GM21515 (cell line): ENCODE results near the gene SH3BP5.

Source experiments
- ATAC-seq: cut with Tn5 transposase; IDR thresholded peaks from one replicate; pipeline ENCODE4 v1.9.1; 2021; ENCODE audit not compliant: unreplicated experiment

Gene SH3BP5

DNA sequence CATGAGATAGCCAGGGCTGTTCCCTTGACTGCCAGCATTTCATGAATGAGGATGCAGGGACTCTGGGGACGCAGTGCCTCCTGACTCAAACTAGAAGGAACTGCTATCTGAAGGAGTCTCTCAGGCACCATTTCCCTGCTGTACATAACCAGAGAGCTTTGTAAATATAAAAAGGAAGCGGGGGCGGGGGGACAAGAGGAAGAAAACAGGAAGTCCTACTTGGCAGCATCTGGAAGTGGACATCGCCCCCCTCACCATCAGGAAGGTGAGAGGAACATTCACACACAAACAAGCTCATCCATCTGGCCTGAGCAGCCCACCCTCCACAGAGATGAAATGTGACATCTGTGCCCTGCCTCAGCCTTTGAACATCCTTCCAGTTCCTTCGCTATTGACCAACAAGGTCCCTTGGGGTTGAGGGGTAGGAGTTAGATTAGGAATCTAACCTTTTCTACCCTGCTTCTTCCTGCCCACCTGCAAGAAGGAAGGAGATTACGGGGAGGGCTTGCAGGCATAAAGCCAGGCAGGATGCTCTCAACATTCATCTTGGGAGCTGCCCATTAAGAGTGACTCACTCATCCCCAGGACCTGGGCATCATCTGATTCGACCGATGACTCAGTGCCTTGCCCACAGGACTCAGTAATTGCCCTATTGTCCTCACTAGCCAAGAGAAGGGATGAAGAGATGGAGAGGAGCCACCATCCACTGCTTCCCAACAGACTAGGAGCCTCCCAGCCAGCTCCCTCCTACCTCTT is 31.9 kb downstream of the SH3BP5 start:
- ATAC-seq = no peak

DNA sequence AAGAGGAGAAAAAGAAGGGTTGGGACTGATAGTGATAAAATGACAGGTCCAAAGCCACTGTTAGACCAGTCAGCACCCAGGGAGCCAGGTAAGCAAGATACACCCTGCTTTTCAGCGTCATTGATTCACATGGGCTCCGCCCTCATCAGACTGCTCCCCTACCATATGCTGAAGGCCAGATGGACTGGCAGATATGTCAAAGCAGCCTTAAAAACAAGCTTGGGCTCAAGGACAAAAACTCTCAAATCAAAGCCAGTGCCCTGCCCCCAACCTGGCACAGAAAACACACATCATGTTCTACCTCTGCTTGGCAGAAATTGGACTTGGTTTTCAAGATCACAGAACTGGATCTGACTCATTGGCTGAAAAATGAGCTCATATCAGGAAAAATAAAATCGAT is 33.4 kb downstream of the SH3BP5 start:
- no peak for ATAC-seq

DNA sequence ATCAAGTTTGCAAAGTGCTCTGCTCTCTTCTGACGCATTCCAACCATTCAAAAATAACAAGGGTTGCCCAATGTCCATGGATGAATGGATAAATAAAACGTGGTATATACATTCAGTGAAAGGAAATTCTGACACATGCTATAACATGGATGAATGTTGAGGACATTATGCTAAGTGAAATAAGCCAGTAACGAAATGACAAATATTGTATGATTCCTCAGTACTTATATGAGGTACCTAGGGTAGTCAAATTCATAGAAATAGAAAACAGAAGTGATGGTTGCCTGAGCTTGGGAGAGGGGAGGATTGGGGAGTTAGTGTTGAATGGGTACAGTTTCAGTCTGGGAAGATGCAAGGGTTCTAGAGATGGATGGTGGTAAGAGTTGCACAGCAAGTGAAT is 33.9 kb downstream of the SH3BP5 start:
- ATAC-seq = no peak

DNA sequence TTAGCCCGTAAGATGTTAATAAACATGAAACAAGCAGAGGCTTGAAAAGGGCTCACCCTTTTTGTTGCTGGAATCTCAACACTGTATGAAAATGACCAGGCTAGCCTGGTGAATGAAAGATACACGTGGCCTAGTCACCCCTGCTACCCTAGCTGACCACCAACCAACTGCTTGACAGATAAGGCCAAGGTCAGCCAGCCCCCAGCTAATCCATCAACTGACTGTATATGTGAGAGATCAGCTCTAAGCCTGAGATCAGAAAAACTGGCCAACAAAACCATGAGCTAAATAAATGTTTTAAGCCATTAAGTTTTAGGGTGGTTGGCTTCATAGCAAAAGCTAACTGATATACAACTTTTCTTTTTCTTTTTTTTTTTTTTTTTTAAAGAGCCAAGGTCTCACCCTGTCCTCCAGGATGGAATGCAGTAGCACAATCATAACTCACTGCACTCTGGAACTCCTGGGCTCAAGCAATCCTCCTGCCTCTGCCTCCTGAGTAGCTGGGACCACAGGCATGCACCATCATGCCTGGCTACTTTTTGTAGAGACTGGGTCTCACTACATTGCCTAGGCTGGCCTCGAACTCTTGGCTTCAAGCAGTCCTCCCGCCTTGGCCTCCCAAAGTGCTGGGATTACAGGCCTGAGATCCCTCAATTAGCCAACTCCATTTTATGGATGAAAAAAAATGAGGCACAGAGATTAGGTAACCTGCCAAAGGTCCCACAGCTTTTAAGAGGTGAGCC is 34.6 kb downstream of the SH3BP5 start:
- no peak for ATAC-seq

DNA sequence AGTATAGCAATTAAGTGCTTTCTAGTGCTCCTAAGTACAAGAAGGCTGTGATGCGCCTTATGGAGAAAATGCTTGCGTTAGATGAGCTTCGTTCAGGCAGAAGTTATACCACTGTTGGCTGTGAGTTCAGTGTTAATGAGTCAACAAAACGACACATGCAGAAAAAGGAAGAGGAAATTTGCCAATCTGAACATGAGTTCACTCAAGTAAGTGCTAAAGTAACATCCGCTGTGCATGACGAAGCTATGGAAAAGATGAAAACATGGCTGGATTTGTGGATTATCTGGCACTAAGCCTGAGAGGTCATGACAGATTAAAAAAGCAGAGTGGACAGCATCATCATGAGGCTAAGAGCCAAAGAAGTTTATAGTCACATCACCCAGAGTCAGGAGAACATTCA is 36.9 kb downstream of the SH3BP5 start:
- ATAC-seq = no peak

DNA sequence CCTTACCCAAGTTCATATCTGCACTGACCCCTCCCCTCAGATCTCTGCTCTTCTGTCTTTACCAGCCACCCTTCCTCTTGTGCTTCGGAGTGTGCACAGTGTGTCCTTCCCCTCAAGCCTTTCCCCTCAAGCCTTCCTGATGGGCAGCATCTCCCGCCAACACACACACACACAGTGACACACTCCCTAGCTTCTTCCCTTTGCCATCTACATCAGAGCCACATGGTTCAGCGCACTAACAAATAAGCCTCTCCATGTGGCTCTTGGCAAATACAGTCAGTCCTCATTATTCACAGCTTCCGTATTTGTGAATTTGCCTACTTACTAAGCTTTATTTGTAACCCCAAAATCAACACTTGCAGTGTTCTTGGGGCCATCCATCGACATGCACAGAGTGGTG is 37.5 kb downstream of the SH3BP5 start:
- no peak for ATAC-seq

DNA sequence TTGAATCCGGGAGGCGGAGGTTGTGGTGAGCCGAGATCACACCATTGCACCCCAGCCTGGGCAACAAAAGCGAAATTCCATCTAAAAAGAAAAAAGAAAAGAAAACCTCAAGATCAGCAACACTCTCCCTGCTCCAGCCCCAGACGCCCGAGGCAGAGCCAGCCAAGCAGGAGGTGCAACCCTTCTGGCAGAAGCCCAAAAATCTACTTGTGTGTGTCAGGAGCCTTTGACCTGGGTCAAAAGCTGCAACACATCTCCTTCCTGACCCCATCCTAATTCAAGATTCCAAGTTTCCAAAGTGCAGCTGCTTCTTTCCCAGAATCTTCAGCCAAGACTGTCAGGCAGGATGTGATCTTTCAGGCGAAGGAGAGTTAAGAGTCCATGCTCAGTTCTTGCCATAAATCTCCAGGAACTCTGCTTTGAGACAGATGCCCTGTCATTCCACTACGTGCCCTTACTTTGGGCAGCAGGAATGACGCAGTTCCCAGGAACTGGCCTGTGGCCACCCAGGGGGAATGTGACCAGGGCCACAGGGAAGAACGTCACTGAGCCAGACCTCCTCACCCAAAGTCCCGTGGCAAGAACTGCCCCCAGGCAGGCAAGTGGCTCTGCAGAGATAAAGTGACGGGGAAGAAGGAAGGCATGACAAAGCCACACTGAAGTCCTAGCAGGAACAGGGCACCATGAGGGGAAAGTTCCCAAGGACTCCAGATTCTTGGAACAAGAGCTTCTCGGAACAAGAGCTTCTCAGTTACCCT is 39.4 kb downstream of the SH3BP5 start:
- ATAC-seq = no peak

DNA sequence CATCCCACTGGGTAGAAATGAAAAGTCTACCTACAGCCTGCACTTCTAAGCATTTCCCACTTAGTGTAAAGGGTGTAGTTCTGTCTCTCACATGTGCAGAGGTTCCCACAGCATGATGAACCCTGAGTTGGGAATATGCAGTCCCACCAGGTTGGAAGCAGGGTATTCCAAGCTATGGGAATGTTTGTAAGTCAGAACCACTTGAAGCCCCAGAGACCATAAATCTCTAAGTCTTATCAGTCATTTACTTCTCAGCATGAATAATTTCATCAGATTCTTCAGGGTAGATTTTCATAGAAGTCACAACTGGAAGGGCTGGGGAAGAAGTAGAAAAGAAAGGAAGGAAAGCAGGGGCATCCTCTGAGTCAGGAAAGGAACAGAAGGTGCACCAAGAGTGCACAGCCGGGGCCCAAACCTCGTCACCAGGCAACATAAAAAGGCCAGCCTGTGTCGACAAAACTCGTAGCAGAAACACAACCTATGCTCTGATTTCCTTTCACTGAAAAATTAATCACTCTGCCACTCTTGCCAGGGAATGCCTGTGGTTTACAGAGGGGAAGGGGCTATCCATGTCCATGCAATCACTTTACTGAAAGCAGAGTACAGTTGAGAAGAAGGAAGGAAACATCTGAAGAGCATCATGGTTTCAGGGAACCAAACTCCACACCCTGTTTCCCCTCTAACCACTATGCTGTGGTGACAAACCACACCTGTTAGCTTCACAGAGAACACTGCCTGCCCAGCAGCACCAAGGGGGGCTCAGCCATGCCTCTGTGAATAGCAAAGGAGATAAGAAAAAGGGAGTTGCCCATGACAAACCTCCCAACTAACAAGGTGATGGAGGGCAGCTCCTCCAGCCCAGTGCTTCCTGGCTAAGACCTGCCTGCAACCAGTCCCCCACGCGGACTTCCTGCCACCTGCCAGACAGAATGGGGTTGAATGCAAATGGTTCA is 40.5 kb downstream of the SH3BP5 start:
- ATAC-seq = peak; percentile 89

DNA sequence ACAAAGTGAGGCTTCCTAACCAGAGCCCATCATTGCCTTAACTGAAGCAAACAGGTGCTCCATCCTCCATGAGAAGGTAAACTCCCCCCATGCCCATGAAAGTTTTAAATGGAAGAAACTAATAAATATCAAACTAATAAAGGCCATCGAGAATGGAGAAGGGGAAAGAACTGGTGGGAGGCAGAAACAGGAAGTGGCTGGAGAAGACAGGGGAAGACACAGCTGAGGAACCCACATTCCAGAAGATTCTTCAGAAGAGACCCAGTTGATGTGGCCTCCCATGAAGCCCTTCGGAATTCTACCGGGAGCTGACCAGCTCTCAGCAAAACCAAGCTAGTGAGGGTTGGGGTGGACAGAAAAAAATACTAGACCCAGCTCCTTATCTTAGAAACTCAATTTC is 41.6 kb downstream of the SH3BP5 start:
- ATAC-seq = no peak

DNA sequence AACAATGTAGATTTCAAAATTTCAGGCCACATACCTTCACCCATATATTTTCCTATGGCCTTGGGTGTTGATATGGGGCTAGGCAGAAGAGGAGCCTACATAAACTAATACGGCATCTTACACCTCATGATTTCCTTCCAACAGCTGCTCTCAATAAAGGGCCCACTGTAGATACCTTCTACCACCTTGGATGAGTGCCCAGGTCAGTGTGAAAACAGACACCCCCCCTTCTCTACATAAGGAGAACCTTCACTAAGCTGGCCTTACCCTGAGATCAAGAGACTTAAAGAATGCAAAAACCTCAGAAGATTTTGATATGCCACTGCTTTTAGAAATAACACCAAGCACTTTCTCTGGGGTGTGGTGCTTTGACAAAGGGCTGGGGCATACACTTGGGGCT is 42.7 kb downstream of the SH3BP5 start:
- no peak for ATAC-seq

DNA sequence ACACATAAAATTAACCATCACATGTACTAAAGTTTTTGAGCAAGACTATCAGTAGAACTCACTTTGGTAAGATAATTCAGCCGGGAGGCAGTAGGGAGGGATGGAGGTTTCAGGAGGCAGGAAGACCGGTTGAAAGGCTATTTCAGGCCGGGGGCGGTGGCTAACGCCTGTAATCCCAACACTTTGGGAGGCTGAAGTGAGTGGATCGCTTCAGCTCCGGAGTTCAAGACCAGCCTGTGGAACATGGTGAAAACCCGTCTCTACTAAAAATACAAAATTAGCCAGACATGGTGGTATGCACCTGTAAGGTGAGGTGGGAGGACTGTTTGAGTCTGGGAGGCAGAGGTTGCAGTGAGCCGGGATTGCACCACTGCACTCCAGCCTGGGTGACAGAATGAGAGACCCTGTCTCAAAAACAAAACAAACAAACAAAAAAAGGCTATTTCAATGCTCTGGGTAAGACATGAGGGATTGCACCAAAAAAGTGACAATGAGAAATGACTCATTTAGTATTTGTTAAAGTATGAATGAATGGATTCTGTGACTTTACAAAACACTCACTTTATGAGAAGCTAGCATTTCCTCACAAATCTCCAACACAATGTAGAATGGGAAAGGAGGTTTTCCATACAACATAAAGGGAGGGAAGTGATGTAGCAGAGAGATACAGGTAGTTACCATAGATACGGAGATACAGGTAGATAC is 43.9 kb downstream of the SH3BP5 start:
- no peak for ATAC-seq

DNA sequence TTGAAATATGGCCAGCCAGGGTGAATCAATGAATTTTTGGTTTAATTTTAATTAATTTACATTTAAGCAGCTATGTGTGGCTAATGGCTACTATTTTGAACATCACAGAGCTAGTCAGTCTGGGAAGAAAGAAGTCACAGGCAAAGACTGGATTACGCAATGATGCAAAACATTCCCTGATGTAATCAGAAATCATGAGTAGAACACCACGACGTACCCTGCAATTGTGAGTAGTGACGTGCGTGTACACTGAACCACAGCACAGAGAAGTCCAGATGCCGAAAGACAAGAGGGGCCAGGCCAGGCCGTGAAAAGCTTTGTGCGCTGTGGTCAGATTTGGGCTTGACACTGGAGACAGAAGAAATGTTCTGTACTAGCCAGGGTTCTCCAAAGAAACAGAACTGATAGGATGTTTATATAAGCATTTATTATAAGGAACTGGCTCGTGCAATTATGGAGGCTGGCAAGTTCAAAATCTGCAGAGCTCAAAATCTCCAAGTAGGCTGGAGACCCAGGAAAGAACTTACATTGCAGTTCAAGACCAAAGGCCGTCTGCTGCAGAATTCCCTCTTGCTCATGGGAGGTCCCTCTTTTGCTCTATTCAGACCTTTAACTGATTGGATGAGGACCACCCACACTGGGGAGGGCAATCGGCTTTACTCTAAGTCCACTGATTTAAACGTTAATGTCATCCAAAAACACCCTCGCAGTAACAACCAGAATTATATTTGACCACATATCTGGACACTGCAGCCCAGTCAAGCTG is 44.6 kb downstream of the SH3BP5 start:
- no peak for ATAC-seq

DNA sequence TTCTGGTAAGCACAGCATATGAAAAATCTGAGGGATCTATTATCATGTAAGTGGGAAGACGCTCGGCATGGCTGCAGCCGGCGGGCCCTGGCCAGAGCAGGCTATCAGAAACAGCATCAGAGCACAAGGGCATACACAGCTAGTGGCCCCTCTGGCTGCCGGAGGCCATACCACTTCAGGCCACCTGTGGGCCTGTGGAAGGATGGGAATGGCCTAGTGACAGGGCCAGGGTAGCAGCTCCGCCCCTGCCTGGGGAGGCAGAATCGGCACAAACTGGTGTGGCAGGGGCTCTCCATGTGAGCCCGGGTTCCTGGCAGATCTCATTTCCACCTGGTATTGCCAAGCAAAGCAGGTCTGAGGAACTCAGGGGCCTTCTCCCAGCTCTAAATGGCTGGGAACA is 46.4 kb downstream of the SH3BP5 start:
- no peak for ATAC-seq

DNA sequence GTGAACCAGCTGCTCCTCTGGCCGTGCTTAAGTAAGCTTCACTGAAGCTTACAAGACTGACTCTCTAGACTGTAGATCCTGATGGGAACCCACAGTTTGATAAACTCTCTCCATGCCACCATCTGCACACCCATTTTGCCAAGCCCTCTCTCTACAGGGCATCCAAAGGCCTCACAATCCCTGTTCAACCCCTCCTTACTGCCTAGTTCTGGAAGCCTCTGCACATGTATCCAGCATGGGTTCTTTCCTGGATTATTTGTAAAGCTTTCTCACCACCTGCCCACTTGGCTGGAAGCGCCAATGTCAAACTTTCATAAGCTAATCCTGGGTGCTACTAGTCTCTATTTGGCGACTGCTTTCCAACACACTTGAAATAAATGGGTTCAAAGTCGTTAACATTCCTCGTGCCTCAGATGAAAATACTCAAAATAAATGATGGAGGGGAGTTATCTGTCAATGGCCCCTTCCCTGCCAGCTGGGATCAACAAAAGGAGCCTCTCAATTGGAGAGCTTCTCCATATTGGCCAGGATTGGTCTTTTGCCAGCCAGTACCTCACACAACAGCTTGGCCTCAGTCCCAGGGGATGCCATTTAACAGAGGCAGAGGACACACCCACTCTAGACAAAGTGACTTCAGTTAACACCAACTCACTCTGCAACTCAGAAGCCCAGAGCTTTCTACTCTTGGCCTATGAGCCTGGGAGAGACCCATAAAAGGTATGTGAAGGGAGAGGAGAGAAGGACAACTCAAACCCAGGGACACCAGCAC is 48.1 kb downstream of the SH3BP5 start:
- no peak for ATAC-seq

DNA sequence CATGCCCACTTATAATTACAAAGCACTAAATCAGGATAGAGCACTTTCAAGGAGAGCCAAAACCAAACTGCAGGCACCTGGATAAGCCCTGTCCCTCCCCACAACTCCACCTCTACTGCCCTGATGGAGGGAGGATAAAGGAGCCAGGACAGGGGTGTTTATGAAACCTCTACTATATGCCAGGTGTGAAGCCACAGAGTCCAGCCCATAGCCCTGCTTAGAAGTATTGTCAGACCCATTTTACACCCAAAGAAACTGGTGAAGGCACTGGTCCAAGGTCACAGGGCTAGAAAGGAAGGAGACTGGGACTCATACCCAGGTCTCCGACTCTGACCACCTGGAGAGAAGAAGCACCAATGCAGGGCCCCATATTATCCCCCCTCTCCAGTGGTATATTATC is 48.7 kb downstream of the SH3BP5 start:
- ATAC-seq = no peak

DNA sequence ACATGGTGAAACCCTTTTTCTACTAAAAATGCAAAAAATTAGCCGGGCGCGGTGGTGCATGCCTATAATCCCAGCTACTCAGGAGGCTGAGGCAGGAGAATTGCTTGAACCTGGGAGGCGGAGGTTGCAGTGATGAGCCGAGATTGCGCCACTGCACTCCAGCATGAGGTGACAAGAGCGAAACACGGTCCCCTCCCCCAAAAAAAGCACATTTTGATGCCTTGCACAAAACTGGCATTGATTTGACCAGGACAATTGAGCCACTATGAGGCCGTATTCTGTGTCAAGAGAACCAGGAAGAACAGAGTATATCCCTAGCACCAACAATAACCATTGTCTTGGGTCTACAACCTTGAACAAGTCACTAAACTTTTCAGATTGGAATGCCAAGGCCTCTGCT is 50.6 kb downstream of the SH3BP5 start:
- no peak for ATAC-seq

DNA sequence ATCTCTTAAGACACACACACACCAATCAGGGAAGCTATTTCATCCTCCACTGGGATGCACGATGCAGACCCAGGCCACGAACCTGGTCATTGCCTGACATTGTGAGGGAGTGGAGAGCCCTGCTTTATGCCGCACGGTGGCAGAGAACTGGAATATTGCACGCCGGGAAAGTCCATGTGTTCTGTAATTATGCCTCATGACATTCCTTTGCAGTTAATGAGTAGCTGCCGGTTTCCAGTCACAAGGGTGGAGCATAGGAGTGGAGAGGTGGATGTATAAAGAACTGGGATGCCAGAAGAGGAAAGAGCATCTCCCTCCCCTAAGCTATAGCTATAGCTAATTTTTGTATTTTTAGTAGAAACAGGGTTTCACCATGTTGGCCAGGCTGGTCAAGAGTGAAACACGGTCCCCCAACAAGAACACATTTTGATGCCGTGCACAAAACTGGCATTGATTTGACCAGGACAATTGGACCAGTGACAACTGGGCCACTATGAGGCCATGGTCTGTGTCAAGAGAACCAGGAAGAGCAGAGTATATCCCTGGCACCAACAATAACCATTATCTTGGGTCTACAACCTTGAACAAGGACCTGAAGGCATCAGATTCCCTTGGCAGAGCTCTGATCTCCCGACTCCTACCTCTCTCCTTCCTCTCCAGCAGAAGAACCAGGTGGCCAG is 51.4 kb downstream of the SH3BP5 start:
- no peak for ATAC-seq
